ENCODE data around the gene ADAM33.

- TF ChIP-seq EZH2phosphoT487 (IDR thresholded peaks at IDR 0.05; ENCODE audit: borderline replicate concordance), result no peak
- TF ChIP-seq CTCF (conservative IDR thresholded peaks at IDR 0.05; ENCODE audit: low read length), result no peak
These were observed at the start of gene ADAM33 for GRCh38 chr20:3681931-3682781.
